NCI-H446 treated with DMSO at 0.1 percent for 48 hours (cell line): ENCODE measurements around the gene USP6NL.

Experiments
- DNase-seq: peaks from one replicate; lab custom pipeline; 2025; lab: John Stamatoyannopoulos, UW

Gene USP6NL

GRCh38 chr10:11593612-11594011 lies 17.8 kb downstream of the USP6NL start:
- no peak for DNase-seq

- no peak for DNase-seq
Measured at GRCh38 chr10:11589738-11590137, 21.7 kb downstream of the USP6NL start.

GRCh38 chr10:11588873-11589574 lies 22.4 kb downstream of the USP6NL start:
- no peak for DNase-seq

- DNase-seq = no peak
Measured at GRCh38 chr10:11587722-11588259, 23.7 kb downstream of the USP6NL start.

- no peak for DNase-seq
Measured at GRCh38 chr10:11586170-11586569, 25.3 kb downstream of the USP6NL start.

- no peak for DNase-seq
Measured at GRCh38 chr10:11581213-11581612, 30.2 kb downstream of the USP6NL start.

GRCh38 chr10:11579885-11580284 lies 31.6 kb downstream of the USP6NL start:
- DNase-seq = no peak

- no peak for DNase-seq
Measured at GRCh38 chr10:11578802-11579255, 32.6 kb downstream of the USP6NL start.

- DNase-seq = no peak
Measured at GRCh38 chr10:11576092-11576809, 35.2 kb downstream of the USP6NL start.

GRCh38 chr10:11573497-11573896 lies 38.0 kb downstream of the USP6NL start:
- no peak for DNase-seq

GRCh38 chr10:11570751-11571150 lies 40.7 kb downstream of the USP6NL start:
- DNase-seq = no peak

- DNase-seq = no peak
Measured at GRCh38 chr10:11569471-11569870, 42.0 kb downstream of the USP6NL start.

- DNase-seq = no peak
Measured at GRCh38 chr10:11568578-11568977, 42.9 kb downstream of the USP6NL start.

- no peak for DNase-seq
Measured at GRCh38 chr10:11564741-11565140, 46.7 kb downstream of the USP6NL start.

GRCh38 chr10:11563936-11564335 lies 47.5 kb downstream of the USP6NL start:
- no peak for DNase-seq

- no peak for DNase-seq
Measured at GRCh38 chr10:11562888-11563287, 48.6 kb downstream of the USP6NL start.

GRCh38 chr10:11560076-11560709 lies 51.3 kb downstream of the USP6NL start:
- DNase-seq = no peak

GRCh38 chr10:11557967-11558366 lies 53.5 kb downstream of the USP6NL start:
- no peak for DNase-seq

GRCh38 chr10:11557513-11557912 lies 53.9 kb downstream of the USP6NL start:
- DNase-seq = no peak

- DNase-seq = no peak
Measured at GRCh38 chr10:11555556-11555955, 55.9 kb downstream of the USP6NL start.

- no peak for DNase-seq
Measured at GRCh38 chr10:11553773-11554381, 57.6 kb downstream of the USP6NL start.

- DNase-seq = no peak
Measured at GRCh38 chr10:11551916-11552602, 59.4 kb downstream of the USP6NL start.
